ENCODE measurements around the gene LCP2. TPM values are rescaled to one million over a fixed set of nuclear protein-coding genes. Genes with fewer than 3 reads are reported as not detected.

Gene LCP2
- total RNA-seq, 1 donor from 2014 or later = 283 TPM

GRCh38 chr5:170333161-170333910 is 35.8 kb upstream of the LCP2 start:
- DNase-seq = peak; percentile 83
- H3K4me3 Mint-ChIP-seq = peak overlapping the region; percentile 80
- H3K27me3 Mint-ChIP-seq = no peaks in the 10 kb centered on the region
- H3K27ac Mint-ChIP-seq = no peak overlapping the region
- H3K4me1 Mint-ChIP-seq = peaks cover 58% of the 10 kb centered on the region
- intact Hi-C loops (cut with micrococcal nuclease) = loop anchor here (1.0 to 10.0 kb wide), 3 partner anchors 36 to 1051 kb away; partner anchors contain the start of genes LCP2 and NPM1
- peaks cover 4% of the 10 kb centered on the region for H3K36me3 Mint-ChIP-seq (ENCODE audit: low read depth)
- H3K9me3 Mint-ChIP-seq = no peaks in the 10 kb centered on the region

GRCh38 chr5:170332058-170332457 is 34.5 kb upstream of the LCP2 start:
- no peaks in the 10 kb centered on the region for H3K9me3 Mint-ChIP-seq
- DNase-seq = no peak
- H3K4me3 Mint-ChIP-seq = no peak overlapping the region
- peaks cover 4% of the 10 kb centered on the region for H3K36me3 Mint-ChIP-seq (ENCODE audit: low read depth)
- H3K4me1 Mint-ChIP-seq = peaks cover 51% of the 10 kb centered on the region
- no peaks in the 10 kb centered on the region for H3K27me3 Mint-ChIP-seq
- no peak overlapping the region for H3K27ac Mint-ChIP-seq
- intact Hi-C loops (cut with micrococcal nuclease) = loop anchor here (5.0 to 10.0 kb wide), 2 partner anchors 685 to 1053 kb away; partner anchors contain the start of gene NPM1

DNA sequence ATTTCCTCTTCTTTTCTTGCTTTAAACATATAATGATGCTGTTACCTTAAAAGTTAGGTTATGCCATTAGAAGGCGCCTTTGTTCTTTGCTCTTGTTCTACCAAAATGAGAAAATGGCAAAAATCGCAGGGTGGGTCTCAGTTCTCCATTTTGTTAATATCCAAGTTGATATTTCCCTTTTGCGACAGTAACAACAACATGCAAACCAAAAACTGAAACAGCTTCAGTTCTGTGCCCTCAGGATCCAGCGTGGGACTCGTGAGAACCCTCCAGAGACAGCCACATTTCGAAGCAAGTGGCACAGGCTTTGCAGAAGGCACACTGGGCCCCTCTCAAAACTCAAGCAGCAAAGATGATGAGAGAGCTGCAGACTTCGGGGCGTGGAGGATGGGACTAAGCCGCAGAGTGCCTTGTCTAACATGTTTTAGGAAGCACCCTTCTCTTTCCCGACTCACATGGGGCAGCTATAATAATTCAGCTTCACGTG is 33.0 kb upstream of the LCP2 start:
- Mint-ChIP-seq H3K27me3 (no peaks in the 10 kb centered on the region), H3K4me3 (no peak overlapping the region), H3K4me1 (peaks cover 37% of the 10 kb centered on the region), H3K36me3 (ENCODE audit: low read depth) (peaks cover under 1% of the 10 kb centered on the region), H3K9me3 (no peaks in the 10 kb centered on the region), H3K27ac (no peak overlapping the region)
- intact Hi-C loops (cut with micrococcal nuclease) = loop anchor here (1.0 to 10.0 kb wide), 8 partner anchors 17 to 1054 kb away; partner anchors contain the start of gene NPM1
- peak; percentile 77 for DNase-seq

- H3K36me3 Mint-ChIP-seq (ENCODE audit: low read depth) = no peaks in the 10 kb centered on the region
- H3K27ac Mint-ChIP-seq = no peak overlapping the region
- no peak for DNase-seq
- no peaks in the 10 kb centered on the region for H3K27me3 Mint-ChIP-seq
- intact Hi-C loops (cut with micrococcal nuclease) = no loop called here
- H3K4me1 Mint-ChIP-seq = peaks cover 27% of the 10 kb centered on the region
- H3K4me3 Mint-ChIP-seq = no peak overlapping the region
- H3K9me3 Mint-ChIP-seq = peaks cover 3% of the 10 kb centered on the region
These were observed 31.9 kb upstream of the LCP2 start for GRCh38 chr5:170329524-170329923.

GRCh38 chr5:170327829-170328228 is 30.3 kb upstream of the LCP2 start:
- Mint-ChIP-seq H3K4me3 (no peak overlapping the region), H3K4me1 (peaks cover 11% of the 10 kb centered on the region), H3K27ac (no peak overlapping the region), H3K9me3 (peaks cover 5% of the 10 kb centered on the region), H3K27me3 (no peaks in the 10 kb centered on the region), H3K36me3 (ENCODE audit: low read depth) (no peaks in the 10 kb centered on the region)
- intact Hi-C loops (cut with micrococcal nuclease) = no loop called here
- DNase-seq = no peak

DNA sequence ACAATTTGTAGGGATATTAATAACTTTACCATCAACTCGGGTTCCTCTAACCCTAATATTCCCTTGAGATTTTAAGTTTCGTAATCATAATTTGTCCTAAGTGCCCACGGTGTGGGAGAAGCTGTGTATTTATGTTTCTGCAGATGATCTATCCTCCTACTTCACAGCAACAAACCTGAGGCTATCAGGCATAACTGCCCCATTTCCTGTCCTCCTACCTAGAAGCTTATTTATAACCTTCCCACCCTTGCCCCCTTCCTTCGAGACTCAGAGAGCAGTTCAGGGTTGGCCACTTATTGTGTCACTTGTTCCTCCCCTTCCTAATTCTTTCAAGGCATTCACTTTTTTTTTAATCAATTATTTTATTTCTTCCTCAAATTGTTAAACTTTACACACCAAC is 29.6 kb upstream of the LCP2 start:
- Mint-ChIP-seq H3K4me1 (peaks cover 5% of the 10 kb centered on the region), H3K36me3 (ENCODE audit: low read depth) (no peaks in the 10 kb centered on the region), H3K4me3 (no peak overlapping the region), H3K27me3 (no peaks in the 10 kb centered on the region), H3K9me3 (peaks cover 5% of the 10 kb centered on the region), H3K27ac (no peak overlapping the region)
- no peak for DNase-seq
- intact Hi-C loops (cut with micrococcal nuclease) = no loop called here

DNA sequence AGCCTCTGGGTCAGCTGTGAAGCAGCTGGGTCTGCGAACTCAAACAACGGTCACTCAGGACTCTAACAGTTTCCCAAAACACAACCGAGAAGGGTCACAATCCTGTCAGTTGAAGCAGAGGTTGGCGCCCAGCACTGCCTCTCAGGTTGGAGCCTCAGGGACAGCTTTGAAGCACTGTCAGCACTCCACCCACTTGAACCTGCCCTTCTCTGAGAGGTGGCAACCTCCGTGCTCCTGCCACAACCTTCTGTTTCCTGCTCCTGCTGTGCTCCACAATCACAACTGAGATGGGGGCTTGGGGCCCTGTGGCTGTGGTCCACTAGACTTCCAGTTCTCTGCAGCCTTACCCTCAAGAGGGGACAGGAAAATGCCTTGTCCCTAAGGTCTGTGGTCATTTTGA is 21.7 kb upstream of the LCP2 start:
- intact Hi-C loops (cut with micrococcal nuclease) = no loop called here
- Mint-ChIP-seq H3K4me3 (no peak overlapping the region), H3K4me1 (peaks cover 11% of the 10 kb centered on the region), H3K9me3 (no peaks in the 10 kb centered on the region), H3K27ac (no peak overlapping the region), H3K36me3 (ENCODE audit: low read depth) (no peaks in the 10 kb centered on the region), H3K27me3 (peaks cover 4% of the 10 kb centered on the region)
- DNase-seq = no peak

- Mint-ChIP-seq H3K4me1 (peaks cover 28% of the 10 kb centered on the region), H3K36me3 (ENCODE audit: low read depth) (no peaks in the 10 kb centered on the region), H3K27ac (no peak overlapping the region), H3K27me3 (peaks cover 4% of the 10 kb centered on the region), H3K4me3 (no peak overlapping the region), H3K9me3 (no peaks in the 10 kb centered on the region)
- intact Hi-C loops (cut with micrococcal nuclease) = no loop called here
- no peak for DNase-seq
These were observed 19.9 kb upstream of the LCP2 start for GRCh38 chr5:170317499-170317898.

GRCh38 chr5:170316937-170317336 is 19.4 kb upstream of the LCP2 start:
- peaks cover 34% of the 10 kb centered on the region for H3K4me1 Mint-ChIP-seq
- H3K36me3 Mint-ChIP-seq (ENCODE audit: low read depth) = no peaks in the 10 kb centered on the region

GRCh38 chr5:170315154-170315553 is 17.6 kb upstream of the LCP2 start:
- H3K9me3 Mint-ChIP-seq = no peaks in the 10 kb centered on the region
- H3K27ac Mint-ChIP-seq = no peak overlapping the region
- H3K36me3 Mint-ChIP-seq (ENCODE audit: low read depth) = no peaks in the 10 kb centered on the region
- H3K4me3 Mint-ChIP-seq = no peak overlapping the region
- intact Hi-C loops (cut with micrococcal nuclease) = no loop called here
- peaks cover 4% of the 10 kb centered on the region for H3K27me3 Mint-ChIP-seq
- peaks cover 49% of the 10 kb centered on the region for H3K4me1 Mint-ChIP-seq
- DNase-seq = no peak

More at GRCh38 chr5:170316937-170317336, 19.4 kb upstream of the LCP2 start:
- DNase-seq = no peak
- peaks cover 4% of the 10 kb centered on the region for H3K27me3 Mint-ChIP-seq
- intact Hi-C loops (cut with micrococcal nuclease) = no loop called here
- H3K9me3 Mint-ChIP-seq = no peaks in the 10 kb centered on the region
- H3K4me3 Mint-ChIP-seq = no peak overlapping the region
- no peak overlapping the region for H3K27ac Mint-ChIP-seq

DNA sequence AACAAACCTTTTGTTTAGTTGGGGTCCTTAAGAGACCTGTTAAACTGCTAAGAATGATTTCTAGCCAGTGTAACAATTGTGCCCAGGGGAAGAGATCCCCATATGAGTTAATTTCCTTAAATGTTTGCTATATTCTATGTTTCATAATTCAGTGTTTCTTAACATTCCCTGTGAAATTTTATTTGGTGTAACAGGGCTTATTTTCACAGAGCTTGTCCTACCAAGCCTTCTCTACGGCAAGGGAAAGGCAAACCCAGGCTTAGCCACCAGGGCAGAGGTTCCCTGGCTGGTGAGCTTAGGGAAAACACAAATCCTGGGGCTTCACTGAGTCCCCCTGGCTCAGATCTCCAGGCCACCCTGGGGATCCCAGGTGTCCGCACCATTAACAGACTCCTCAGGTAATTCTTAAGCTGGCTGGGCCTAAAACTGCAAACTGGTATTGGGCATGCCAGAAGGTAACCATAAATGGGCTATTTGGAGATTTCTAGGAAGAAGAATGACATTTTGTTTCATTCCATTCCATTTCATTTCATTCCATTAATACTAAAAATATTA is 17.0 kb upstream of the LCP2 start:
- H3K4me1 Mint-ChIP-seq = peaks cover 53% of the 10 kb centered on the region
- intact Hi-C loops (cut with micrococcal nuclease) = loop anchor here (5.0 kb wide), 1 partner anchor 258 kb away; no protein-coding TSS in a partner anchor
- no peaks in the 10 kb centered on the region for H3K9me3 Mint-ChIP-seq
- no peak overlapping the region for H3K27ac Mint-ChIP-seq
- no peak for DNase-seq
- H3K4me3 Mint-ChIP-seq = no peak overlapping the region
- H3K27me3 Mint-ChIP-seq = peaks cover 4% of the 10 kb centered on the region
- no peaks in the 10 kb centered on the region for H3K36me3 Mint-ChIP-seq (ENCODE audit: low read depth)

- intact Hi-C loops (cut with micrococcal nuclease) = loop anchor here (1.0 to 5.0 kb wide), 8 partner anchors 11 to 258 kb away; no protein-coding TSS in a partner anchor
- Mint-ChIP-seq H3K4me1 (peaks cover 54% of the 10 kb centered on the region), H3K9me3 (no peaks in the 10 kb centered on the region)
These were observed 16.2 kb upstream of the LCP2 start for GRCh38 chr5:170313816-170314215.

DNA sequence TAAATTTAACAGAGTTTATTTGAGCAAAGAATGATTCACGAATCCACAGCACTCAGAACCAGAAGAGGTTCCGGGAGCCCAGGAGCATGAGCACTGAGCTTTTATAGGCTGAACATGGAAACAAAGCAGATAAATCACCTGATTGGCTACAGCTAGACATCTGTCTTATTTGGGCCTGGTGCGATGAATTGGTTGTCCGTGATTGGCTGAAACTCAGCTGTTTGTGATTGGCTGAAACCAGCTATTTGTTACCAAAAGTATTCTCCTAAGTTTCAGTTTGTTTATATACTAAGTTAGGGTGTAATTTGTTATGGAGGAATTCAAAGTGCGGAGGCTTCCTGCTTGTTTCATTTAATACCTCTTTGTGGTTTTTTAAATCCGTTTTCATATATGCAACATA is 15.8 kb upstream of the LCP2 start:
- peaks cover 4% of the 10 kb centered on the region for H3K27me3 Mint-ChIP-seq
- H3K9me3 Mint-ChIP-seq = no peaks in the 10 kb centered on the region
- peak; percentile 81 for DNase-seq
- H3K4me1 Mint-ChIP-seq = peaks cover 54% of the 10 kb centered on the region
- H3K36me3 Mint-ChIP-seq (ENCODE audit: low read depth) = no peaks in the 10 kb centered on the region
- H3K4me3 Mint-ChIP-seq = peak overlapping the region; percentile 76
- intact Hi-C loops (cut with micrococcal nuclease) = loop anchor here (1.0 to 5.0 kb wide), 8 partner anchors 10 to 259 kb away; no protein-coding TSS in a partner anchor
- peak overlapping the region; percentile 94 for H3K27ac Mint-ChIP-seq

More at GRCh38 chr5:170313816-170314215, 16.2 kb upstream of the LCP2 start:
- Mint-ChIP-seq H3K36me3 (ENCODE audit: low read depth) (no peaks in the 10 kb centered on the region), H3K4me3 (peak overlapping the region; percentile 76), H3K27me3 (peaks cover 4% of the 10 kb centered on the region), H3K27ac (peak overlapping the region; percentile 94)
- no peak for DNase-seq

GRCh38 chr5:170312666-170313065 is 15.1 kb upstream of the LCP2 start:
- Mint-ChIP-seq H3K9me3 (no peaks in the 10 kb centered on the region), H3K4me1 (peaks cover 48% of the 10 kb centered on the region), H3K36me3 (ENCODE audit: low read depth) (no peaks in the 10 kb centered on the region), H3K27ac (peak overlapping the region; percentile 94), H3K4me3 (peak overlapping the region; percentile 76), H3K27me3 (no peaks in the 10 kb centered on the region)
- intact Hi-C loops (cut with micrococcal nuclease) = loop anchor here (1.0 to 5.0 kb wide), 8 partner anchors 9 to 260 kb away; no protein-coding TSS in a partner anchor
- peak; percentile 86 for DNase-seq

Data from activated CD4-positive, alpha-beta T cell treated with anti-CD3 and anti-CD28 coated beads, Interleukin-2, amount 10 ng/mL, durations not matched to agents 24 days and 14 days (primary cell).